Activated gamma-delta T cell treated with anti-CD3 and anti-CD28 coated beads, Interleukin-2, amount 50 U/mL, for 16 hours (primary cell): ENCODE data around the gene FGD2.

Experiments
- DNase-seq: peaks from one replicate; pipeline ENCODE4 v3.0.0-alpha.2; 2020; ENCODE audit warnings: low read depth

Gene FGD2

DNA sequence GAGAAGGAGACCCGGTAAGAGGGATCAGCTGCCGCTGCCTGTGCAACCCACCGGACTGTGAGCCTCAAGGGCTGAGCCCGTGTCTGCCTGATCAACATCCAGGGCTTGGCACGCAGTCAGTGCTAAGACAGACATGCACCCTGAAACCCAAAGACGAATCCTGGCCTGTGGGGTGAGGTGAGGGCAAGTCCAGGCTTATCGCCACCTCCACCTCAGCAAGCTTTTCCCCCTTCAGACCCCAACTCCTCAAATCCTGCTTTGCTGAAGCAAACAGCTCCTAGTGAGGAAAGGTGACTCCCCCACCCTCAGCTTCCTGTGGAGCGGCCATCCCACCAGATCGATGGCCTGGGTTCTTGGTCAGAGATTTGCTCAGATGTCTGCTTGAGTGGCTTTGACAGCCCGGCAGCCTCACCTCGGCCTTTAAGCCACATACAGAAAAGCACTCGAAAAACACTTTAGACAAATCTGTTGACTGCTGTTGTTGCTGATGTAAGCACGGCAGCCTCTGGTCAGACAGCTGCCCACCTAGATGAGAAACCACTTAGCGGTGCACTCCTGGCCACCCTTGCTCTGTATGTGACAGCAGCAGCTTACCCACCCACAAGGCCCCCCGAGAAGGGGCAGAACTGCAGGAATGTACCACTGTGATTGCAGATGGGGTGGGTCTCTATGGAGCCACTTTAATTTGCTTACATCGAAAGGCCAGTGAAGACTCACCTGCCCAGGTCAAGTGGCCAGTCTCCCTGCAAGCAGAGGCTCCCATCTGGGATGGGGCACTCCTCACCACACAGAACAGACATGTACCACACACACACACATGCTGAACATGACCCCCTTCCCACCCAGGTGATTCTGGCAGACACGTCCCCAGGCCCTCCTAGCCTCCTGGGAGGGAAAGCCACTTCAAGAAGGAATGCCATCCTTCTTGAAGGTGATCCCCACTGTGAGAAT, 34.3 kb upstream of the FGD2 start:
- DNase-seq, result no peak

DNA sequence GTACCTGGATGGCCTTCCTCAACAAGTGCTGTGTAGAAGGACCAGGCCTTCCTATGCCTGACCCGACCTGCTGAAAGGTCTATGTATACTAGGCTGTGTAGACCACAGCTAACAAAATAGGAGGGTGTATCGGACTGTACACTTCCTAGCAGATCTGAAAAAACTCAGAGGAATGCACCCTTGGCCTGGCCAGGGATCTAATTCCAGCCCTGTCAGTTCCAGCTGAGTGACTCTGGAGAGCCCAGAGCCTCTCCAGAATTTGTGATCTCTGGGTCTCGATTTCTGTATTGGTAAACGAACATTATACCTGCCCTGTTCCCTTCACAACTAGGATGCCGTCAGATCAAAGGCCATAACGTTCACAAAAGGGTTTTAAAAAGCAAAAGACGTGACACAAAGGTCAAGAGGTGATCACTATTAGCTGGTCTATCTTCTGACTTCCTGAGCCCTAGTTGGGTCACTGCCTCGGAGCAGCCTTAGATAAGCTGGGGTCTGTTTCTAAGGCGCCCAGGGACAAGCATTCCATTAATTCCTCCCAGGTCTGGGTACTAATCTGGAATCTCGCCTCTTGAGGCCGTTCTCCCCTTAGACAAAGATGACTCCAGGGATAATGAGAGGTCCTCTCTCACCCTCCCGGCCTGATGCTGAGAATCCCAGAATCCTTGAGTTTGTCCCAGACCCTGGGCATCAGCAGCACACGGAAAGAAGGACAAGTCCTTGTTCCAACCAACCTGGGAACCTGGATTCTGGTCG, 33.4 kb upstream of the FGD2 start:
- DNase-seq, result no peak

DNA sequence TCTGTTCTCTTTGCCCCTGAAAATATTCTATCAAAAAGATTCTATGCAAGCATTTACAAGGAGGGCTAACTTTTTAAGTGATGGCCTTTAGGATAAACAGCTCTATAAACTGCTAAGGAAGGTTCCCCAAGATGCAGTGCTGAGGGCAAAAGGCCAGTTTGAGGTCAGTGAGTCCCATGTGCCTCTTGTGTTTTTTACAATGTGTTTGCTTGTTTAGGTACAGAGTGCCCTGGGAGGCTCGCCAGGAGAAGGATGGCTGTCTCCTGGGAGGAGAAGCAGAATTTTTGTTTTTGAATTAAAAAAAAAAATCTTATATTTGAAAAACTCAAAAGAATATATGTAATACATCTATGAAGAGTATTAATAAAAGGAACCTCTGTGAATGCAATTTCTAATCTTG, 32.3 kb upstream of the FGD2 start:
- no peak for DNase-seq

DNA sequence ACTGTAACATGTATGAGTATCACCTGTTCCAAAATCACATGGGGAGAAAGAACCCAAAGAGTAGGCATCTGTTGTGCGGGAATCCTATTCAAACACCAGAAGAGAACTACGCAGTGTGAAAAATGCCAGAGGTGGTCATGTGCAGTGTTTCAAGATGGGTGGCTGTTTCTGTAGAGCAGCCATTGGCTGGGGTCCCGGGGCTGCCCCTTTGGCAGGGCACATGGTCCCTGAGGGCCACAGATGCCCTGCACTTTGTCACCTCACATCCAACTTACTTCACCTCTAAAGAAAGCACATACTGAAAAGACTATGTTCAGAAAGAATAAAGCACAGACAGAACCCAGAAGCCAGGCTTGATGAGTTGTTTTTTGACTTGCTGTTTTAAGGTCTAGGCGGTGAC, 31.8 kb upstream of the FGD2 start:
- no peak for DNase-seq

DNA sequence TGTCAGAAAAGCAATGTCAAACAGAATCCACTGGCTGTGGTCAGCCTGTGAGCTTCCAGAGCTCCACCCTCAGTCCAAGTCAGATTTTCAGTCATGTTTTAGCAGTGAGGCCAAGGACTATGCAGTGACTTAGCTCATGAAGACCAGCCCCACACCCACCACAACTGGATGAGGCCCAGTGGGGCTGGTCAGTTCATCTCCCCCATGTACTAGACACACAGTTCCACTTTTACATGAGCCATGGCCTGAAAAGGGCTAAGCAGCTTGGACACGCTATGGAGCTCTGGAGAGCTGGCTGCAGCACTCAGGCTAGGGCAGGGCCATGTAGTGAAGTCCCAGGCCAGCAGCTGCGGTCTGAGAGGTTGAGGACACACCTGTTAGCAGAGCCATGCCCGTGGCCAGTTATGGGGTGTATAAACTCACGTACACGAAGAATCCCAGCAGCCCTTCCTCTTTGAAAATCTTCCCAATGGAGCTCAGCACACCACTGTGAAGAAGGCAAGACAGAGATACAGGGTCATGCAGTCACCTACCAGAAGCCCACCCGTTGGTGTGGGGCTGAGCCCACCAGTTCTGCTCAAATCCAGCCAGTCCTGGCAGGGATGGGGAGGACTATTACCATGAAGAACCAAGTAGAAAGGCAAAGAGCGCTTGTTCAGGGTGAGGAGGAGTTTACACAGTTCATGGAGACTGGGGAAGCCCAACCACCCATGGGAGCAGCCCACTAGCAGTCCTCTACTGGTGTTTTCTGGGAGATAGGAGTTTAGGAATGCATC, 30.0 kb upstream of the FGD2 start:
- no peak for DNase-seq

DNA sequence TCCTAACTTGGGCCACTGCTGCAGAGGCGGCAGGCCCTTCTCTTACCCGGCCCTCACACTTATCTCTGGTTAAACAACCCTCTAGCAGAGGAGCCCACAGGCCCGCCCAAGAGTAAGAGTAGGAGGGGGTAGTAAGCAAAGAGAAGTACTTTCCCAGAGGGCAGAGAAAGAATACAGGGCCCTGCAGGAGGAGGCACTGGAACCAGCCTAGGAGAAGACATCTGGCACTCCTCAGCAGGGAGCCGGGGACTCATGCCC, 29.5 kb upstream of the FGD2 start:
- no peak for DNase-seq

DNA sequence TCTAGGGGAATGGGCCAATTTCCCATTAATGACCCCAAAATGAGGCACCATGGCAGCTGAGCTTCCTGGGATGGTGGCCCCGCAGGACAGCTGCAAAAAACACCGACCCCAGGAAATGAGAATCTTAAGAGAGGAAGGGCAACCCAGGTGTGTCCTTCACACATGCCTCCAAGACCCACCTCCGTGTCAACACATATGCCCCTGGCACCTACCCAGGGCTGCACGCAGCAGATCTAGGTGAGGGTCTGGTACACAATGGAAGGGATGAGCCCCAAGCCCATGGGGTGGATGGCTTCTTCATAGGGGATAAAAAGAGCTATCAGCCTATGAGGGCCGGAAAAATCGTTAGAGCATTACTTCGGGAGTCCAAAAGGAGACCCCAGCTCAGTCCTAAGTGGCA, 28.9 kb upstream of the FGD2 start:
- DNase-seq, result no peak

DNA sequence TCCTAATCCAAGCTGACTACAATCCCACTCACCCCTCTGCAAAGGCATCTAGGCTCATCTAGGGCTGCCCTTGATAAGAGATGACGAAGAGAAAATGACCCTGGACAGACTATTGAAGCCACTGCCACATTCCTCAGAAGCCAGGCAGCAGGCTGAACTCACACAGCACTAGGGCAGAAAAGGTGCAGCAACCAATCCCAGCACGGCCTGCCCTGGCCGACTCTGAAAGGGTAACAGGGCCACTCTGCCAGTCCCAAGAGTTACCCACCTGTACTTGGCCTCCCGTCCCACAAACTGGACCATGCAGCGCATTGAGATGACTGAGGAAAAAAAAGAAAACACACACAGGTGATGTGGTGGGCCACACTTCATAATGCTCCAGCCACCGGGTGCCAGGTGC, 28.5 kb upstream of the FGD2 start:
- no peak for DNase-seq

DNA sequence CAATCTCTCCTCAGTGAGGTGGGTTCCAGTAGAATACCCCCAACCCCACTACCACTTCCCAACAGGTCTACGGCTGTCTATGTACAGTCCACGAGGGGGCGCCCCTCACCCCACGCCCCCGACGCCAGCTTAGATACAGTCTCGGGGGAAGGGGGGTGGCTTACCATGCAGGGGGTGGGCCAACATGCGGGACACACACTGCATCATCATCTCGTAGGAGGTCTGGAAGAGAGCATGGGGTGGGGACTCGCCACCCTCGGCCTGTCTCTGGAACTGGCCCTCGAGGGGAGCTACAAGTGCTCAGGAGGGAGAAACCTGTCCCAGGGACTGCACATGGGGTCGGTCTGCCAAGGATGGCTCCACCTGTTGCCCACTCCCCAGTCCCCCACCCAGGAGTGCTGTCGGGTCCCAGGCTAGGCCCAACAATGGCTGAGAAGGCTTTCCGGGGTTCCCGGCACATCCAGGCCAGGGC, 27.9 kb upstream of the FGD2 start:
- no peak for DNase-seq

DNA sequence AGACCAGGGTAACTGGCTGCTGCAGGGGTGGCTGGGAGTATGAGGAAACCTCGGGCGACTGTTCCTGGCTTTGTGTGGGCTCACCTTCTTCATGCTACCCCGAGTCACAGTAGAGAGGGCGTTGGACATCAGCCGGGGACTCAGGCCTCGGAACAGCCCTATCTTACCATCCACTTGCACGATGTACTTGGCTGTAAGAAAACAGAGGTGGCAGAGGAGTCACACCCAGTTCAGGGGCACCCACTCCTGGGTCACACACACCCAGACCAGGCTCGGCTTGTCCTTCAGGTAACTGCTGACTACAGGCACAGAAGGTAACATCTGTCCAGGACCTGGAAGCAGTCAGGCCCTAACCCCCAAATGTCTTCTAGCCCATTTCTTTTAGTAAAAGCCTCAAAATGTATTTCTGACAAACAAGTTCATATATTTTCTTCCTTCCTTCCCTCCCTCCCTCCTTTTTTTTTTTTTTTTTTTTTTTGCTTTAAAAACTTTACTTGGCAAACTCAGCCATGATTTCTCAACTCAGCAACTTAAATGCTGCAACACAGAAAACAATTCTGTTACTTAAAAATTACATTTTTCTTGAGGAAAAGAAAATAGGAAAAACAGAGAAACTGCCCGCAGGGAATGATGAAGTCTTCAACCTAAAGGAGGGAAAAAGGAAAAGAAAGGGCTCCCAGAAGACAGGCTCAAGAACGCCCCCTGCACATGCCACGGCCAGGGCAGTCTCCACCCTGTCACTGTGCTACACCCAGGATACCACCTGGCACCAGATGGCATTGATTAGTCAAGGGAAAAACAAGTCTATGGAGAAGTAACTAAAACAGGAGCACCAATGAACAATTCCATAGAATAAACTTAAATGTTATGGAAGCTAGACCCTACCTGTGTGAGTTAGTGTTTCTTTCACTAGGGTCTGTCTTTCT, 26.8 kb upstream of the FGD2 start:
- no peak for DNase-seq

DNA sequence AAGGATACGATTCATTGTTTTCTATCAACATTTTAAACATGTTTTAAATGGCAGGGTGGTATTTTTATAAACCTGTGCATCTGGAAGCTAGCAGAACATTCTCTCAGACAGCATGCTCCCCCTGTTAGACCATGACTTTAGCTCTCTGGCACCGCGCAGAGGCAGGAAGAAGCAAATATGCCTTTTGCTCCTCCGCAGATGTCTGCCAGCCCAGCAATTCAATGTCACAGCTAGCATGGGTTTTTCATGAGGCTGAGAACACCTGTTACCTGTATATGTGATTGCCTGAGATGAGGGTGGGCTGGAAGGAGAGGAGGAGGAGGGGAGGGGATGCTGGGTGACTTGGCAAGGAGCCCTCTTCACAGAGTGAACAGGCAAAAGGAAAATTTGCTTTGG, 26.1 kb upstream of the FGD2 start:
- no peak for DNase-seq

DNA sequence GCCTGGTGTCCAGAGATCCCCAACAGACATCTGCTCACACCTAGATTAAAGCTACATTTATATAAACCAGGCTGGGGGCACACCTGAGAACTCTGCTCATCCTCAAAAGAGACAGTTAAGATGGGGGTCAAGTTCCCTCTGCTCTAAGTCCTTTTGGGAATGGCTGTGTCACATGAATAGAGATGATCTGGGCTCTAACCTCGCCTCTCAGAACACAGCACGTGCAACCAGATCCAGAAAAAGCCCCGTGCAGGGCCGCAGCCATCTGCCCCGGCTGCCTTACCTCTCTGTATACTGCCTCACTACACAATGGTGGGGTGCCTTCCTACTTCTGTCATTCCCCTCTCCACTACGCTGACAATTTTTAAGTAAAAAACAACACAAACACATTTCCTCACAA, 25.3 kb upstream of the FGD2 start:
- no peak for DNase-seq

DNA sequence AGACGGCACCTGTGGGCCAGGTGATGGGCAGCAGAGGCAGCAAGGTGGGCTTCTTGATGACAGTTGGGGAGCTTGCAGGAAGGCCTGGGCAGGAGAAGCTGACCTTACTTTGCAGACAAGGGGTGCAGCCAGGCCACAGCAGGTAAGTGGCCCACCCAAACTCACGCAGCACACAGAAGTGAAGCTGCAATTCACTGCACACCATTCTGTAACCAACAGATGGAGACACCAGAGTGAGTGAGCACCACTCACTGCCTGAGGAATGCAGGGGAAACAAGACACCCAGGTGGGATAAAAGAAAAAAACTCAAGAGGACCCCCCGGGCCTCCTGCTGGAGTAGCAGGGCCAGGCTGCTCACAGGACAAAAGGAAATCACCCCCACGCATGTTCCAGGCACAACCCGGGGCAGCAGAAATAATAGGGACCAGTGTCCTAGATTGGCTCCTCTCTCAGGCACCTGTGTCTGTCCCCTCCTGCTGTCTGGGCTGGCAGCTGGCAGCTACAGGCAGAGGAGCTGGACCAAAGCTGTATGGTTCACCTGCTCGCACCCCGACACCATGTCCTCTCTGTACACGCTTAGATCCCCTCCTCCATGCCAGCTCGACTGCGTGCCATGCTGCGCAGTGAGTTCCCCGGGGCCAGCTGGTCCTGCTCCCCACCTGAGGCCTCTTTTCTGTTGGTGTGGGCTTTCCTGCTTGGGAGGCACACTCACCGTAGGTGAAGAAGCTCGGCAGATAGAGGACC, 24.4 kb upstream of the FGD2 start:
- no peak for DNase-seq

DNA sequence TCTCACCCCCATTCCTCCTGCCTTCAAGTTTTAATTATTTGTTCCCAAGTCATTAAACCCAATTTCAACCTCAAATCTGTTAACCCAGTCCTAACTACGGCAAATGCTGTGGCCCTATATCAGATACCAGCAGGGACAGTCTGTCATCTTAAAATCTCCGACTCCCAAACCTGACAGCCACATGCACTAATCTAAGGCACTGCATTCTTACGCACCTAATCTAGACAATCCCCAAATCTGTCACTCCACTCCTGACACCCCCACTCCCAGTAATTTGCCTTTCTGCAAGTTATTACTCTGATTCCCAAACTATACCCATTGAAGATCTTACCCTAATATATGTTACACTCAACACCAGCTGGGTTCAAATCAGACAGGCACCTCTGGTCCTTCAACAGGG, 21.9 kb upstream of the FGD2 start:
- DNase-seq, result no peak

DNA sequence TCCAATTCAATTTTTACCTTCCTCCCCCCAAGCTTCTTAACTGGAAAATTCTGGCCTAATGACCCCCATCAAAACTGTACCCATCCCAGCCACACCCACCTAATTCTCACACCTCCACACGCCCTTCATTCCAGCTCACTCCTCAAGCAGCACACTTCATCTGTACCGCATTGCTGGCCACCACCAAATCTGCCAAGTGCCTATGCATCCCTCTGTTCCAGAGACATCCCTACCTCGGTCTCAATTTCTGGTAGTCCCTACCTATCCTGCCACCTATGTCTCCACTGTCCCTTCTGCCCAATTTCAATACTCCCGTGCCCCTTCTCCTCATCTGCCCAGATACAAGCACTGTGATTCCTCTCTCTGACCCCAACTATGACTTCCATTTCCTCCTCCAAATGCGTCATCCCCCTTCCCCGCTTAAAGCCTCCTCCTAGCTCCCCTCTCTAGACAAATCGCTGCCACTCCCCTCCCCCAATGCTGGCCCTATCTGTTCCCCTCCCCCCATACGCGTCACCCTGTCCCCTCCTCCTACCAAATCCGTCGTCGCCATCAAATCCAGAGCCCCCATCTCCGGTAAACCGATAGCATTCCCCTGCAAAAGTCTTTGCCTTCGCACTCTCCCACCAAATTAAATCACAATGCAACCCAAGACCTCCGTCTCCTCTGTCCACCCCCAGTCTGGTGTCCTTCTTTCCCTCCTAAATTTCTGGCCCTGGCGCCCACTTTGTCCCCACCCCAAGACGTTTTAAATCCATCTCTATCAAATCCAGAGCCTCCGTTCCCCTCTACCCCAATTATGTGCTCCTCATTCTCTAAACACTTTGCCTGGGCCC, 20.7 kb upstream of the FGD2 start:
- peak; percentile 28 for DNase-seq

DNA sequence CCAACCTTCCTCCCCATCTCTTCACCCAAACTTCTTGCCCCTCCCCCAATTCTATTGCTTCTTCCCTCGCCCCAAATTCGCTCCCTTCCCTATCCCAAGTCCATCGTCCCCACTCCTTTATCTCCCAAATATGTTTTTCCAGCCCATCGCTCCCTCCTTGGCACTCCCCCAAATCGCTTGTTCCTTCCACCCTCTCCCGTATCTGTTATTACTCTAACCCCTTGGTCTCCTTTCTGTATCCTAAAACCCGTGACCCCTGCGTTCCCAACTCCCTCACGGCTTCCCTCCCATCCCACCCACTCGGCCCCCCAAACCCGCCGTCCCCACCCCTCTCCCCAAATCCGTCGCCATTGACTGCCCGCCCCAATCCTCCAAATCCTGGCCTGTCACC, 20.0 kb upstream of the FGD2 start:
- no peak for DNase-seq

DNA sequence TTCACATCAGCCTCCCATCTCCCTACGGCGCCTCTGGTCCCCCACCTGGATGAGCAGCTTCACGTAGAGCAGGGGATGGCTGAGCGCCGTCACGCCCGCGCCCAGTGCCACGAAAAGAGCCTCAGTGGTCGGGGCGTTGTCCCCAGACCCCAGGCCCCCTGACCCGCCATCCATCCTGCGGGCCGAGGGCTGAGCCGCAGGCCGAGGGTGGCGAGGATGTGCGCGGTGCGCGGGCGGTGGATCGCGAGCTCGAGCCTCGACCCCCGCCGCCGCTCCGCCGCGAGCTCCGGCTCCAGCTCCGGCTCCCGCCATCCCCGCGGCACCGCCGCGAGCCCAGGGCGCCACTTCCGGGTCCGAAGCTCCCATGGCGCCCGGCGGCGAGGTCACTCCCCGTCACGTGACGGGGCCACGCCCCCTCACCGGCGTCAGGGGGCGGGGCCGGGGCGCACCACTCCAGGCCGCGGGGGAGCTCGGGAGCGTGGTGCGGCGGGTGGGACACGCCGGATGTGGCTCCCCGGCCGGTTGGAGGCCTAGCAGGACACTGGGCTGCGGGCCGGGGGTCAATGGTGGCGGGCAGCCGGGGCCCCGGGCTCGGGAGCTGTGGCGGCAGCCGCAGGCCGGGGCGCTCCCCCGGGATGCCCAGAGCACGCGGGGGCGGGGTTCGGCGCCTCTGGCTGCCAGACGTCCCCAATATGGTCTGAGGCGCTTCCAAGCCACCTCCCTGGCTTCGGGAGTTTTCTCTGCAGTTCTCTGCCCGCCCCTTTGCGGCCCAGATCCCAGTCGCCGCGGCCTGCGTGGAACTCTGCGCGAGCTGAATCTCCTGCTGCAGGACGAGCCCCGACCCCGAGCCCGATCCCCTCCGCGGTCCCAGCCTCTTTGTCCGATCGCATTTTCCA, 19.4 kb upstream of the FGD2 start, which contains the start of gene MTCH1:
TSS of gene MTCH1 (minus strand) at position 389 of the 896 bp plus-strand sequence. CDS start at position 366, 23 bp downstream.
- peak; percentile 82 for DNase-seq

DNA sequence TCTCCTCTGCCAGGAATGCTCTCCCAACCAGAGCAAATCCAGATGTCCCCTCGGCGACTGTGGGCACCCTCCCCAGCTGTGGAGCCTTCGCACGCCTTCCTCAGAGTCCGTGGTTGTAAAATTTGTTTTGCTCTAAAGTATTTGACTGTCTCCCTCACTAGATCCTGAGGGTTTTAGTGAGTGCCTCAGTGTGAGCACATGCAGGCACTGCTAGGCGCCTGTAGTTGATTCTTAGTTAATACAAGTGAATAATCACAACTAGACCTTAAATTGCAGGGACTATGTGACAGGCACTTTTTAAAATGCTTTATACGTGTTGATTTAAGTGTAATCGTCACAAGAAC, 18.8 kb upstream of the FGD2 start:
- no peak for DNase-seq

DNA sequence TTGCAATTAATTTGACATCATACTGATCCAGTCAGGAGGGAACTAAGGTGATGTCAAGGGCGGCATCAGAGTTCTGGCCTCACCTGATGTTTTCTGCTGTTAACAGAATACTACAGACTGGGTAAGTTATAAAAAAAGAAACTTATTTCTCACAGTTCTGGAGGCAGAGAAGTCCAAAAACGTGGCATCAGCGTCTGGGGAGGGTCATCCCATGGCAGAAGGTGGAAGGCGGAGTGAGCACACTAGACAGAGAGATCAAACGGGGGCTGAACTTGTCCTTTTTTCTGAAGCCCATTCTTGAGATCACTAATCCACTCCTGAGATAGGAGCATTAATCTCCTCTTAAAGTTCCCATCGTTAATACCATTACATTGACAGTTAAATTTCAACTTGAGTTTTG, 16.2 kb upstream of the FGD2 start:
- no peak for DNase-seq
